ENCODE measurements around the gene CEP170. TPM values are rescaled to one million over a fixed set of nuclear protein-coding genes. Genes with fewer than 3 reads are reported as not detected.

CEP170 gene
- total RNA-seq, 6 experiments from 2014 or later, result 12.6 to 24.6 (median 14.6) TPM

DNA sequence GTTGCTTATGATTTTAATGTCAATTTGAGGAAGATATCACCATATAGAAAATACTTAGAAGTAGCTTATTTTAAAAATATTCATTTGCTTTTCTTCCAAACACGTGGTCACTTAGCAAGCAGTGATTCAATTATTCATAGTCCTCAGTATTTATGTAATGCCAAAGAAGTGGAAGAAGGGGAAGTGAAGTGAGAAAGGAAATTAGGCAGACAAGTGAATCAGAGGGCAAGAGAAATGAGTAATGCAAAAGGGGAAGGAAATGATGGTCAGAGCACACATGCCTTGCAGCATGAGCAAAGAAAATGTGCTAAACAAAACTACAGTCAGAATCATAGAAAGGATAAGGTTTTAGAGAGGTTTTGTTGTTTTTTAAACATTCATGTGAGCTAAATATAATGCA is 32.6 kb upstream of the CEP170 start:
- peak; percentile 65 to 90 (median 81) for ATAC-seq
- intact Hi-C loops (cut with DNase I), result no loop called here
- Histone ChIP-seq H3K9me3 (no peaks in the 10 kb centered on the region), H3K27ac (peak overlapping the region; percentile 19 to 67 (median 35)), H3K36me3 (peaks cover 0 to 5% (median 0%) of the 10 kb centered on the region in 4 donors), H3K4me3 (no peak overlapping the region), H3K4me1 (no peaks in the 10 kb centered on the region), H3K27me3 (no peaks in the 10 kb centered on the region)
- DNase-seq, result no peak
- WGBS (ENCODE audit: insufficient coverage, low coverage, low lambda C conversion rate, missing lambda C conversion rate), result 32% methylated on average over 1 of the region's 1 CpG
- TF ChIP-seq POLR2A (IDR thresholded peaks at IDR 0.05), result no peak
- TF ChIP-seq, protein P1, sequence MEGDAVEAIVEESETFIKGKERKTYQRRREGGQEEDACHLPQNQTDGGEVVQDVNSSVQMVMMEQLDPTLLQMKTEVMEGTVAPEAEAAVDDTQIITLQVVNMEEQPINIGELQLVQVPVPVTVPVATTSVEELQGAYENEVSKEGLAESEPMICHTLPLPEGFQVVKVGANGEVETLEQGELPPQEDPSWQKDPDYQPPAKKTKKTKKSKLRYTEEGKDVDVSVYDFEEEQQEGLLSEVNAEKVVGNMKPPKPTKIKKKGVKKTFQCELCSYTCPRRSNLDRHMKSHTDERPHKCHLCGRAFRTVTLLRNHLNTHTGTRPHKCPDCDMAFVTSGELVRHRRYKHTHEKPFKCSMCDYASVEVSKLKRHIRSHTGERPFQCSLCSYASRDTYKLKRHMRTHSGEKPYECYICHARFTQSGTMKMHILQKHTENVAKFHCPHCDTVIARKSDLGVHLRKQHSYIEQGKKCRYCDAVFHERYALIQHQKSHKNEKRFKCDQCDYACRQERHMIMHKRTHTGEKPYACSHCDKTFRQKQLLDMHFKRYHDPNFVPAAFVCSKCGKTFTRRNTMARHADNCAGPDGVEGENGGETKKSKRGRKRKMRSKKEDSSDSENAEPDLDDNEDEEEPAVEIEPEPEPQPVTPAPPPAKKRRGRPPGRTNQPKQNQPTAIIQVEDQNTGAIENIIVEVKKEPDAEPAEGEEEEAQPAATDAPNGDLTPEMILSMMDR (IDR thresholded peaks at IDR 0.05), result no peak

DNA sequence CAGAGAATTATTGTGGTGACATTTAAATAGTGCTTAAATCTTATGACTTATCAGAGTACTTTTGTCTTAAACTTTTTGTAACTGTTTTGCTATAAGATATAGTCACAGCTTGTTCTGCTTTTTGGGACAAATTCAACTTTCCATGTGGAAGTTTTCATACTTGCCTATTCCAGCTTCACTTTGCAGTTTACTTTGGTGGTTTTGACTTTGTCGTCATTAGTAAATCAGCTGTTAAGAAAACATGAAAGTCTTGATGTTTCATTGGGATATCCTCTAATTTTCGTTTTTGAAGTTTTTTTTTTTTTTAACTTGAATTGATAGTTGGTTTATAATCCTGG is 32.0 kb upstream of the CEP170 start:
- WGBS (ENCODE audit: insufficient coverage, low coverage, low lambda C conversion rate, missing lambda C conversion rate), result 39% methylated on average over 2 of the region's 2 CpGs
- Histone ChIP-seq H3K9me3 (no peaks in the 10 kb centered on the region), H3K4me3 (no peak overlapping the region), H3K27me3 (no peaks in the 10 kb centered on the region), H3K4me1 (no peaks in the 10 kb centered on the region), H3K27ac (peak overlapping the region in 1 of 3 donors; percentile 67), H3K36me3 (peaks cover 0 to 5% (median 0%) of the 10 kb centered on the region in 4 donors)
- no peak for TF ChIP-seq POLR2A (IDR thresholded peaks at IDR 0.05)
- TF ChIP-seq, protein P1 (IDR thresholded peaks at IDR 0.05), result no peak
- ATAC-seq (peak in 1 of 4 donors; percentile 41), DNase-seq (no peak)
- intact Hi-C loops (cut with DNase I), result no loop called here

DNA sequence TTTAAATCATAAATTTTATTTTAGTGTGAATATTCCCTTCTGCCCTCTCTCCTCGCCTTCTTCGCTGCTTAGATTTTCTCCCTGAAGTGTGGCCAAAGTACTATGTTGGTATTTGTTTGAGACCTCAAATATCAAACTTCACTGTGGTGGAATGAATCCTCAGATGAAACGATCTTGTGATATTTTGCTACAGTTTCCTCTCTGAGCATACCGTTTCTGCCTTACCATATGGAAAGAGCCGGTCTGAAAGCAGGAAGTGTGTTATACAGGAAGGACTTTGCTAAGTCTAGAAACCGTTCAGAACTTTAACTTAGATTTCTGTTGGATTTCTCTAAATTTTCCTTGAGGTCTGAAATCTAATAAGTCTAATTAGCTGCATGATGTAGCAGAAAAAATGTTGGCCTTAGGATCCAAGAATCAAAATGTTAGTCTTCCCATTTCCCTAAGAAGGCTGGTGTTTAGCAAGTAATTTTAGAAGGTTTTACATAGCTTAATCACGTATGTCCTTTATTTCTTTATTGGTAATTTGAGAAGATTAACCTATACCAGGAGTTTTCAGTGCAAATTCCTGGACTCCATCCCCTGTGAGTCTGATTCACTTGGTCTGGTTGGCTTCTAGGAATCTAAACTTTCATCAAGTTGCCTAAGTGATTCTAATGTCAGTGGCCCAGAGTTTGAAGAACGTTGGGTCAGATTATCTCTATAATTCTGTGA is 31.5 kb upstream of the CEP170 start:
- Histone ChIP-seq H3K4me3 (no peak overlapping the region), H3K27ac (peak overlapping the region in 2 of 3 donors; percentile 30 to 67), H3K4me1 (no peaks in the 10 kb centered on the region), H3K9me3 (no peaks in the 10 kb centered on the region), H3K36me3 (peaks cover 0 to 5% (median 0%) of the 10 kb centered on the region in 4 donors), H3K27me3 (no peaks in the 10 kb centered on the region)
- TF ChIP-seq POLR2A (IDR thresholded peaks at IDR 0.05), result no peak
- TF ChIP-seq, protein P1 (IDR thresholded peaks at IDR 0.05), result no peak
- WGBS (ENCODE audit: insufficient coverage, low coverage, low lambda C conversion rate, missing lambda C conversion rate), result 57% methylated on average over 8 of the region's 8 CpGs
- ATAC-seq, result peak in 3 of 4 donors; percentile 52 to 65 (median 57)
- DNase-seq, result no peak
- intact Hi-C loops (cut with DNase I), result no loop called here

DNA sequence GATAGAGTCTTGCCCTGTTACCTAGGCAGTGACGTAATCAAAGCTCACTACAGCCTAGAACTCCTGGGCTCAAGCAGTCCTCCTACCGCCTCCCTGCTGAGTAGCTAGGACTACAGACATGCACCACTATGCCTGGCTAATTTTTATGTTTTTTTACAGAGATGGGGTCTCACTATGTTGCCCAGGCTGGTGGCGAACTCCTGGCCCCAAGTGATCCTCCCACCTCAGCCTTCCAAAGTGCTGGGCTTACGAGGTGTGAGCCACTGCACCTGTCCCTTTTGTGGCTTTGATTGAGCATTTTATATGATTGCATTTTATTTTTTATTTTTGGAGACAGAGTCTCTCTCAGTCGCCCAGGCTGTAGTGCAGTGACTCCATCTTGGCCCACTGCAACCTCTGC is 26.6 kb upstream of the CEP170 start:
- intact Hi-C loops (cut with DNase I), result no loop called here
- no peaks in the 10 kb centered on the region for H3K27me3 ChIP-seq
- H3K4me1 ChIP-seq, result no peaks in the 10 kb centered on the region
- no peak for TF ChIP-seq POLR2A (IDR thresholded peaks at IDR 0.05)
- TF ChIP-seq, protein P1 (IDR thresholded peaks at IDR 0.05), result no peak
- DNase-seq (no peak), ATAC-seq (no peak)
- no peak overlapping the region for H3K27ac ChIP-seq
- 100% methylated on average over 3 of the region's 5 CpGs for WGBS (ENCODE audit: insufficient coverage, low coverage, low lambda C conversion rate, missing lambda C conversion rate)
- peaks cover 0 to 5% (median 0%) of the 10 kb centered on the region in 4 donors for H3K36me3 ChIP-seq
- no peaks in the 10 kb centered on the region for H3K9me3 ChIP-seq
- no peak overlapping the region for H3K4me3 ChIP-seq

All from right lobe of liver (tissue), 6 donors.